Ovary (tissue), 3 donors: ENCODE measurements around the gene PLET1.

Experiments
- CTCF ChIP-seq, 3 donors: fragments of 450-650 bp in 2 of 3; fragments of 200-600 bp in 1 of 3; IDR thresholded peaks; one replicate each; pipeline versions ENCODE4 v1.5.1 to v1.8.0; 2016 to 2022; ENCODE audit warnings: antibody characterized with exemption in 3 of 3, mild to moderate bottlenecking in 1 of 3
- EP300 ChIP-seq: sonication (generic); formaldehyde crosslinking; IDR thresholded peaks from one replicate; pipeline ENCODE4 v1.6.1; 2017; ENCODE audit warnings: antibody characterized with exemption
- POLR2A ChIP-seq: fragments of 450-650 bp; IDR thresholded peaks from one replicate; pipeline ENCODE4 v1.6.1; 2017; ENCODE audit warnings: antibody characterized with exemption, mild to moderate bottlenecking, moderate library complexity
- donor health status: DM: no; HTN: no; CAD: no.

GRCh38 chr11:112307616-112308015 is 47.0 kb upstream of the PLET1 start:
- no peak for TF ChIP-seq CTCF (IDR thresholded peaks at IDR 0.05)
- TF ChIP-seq POLR2A, result no peak
- no peak for TF ChIP-seq EP300
